NCI-H2227 (cell line): ENCODE results near the gene CFAP73.
A peak's percentile ranks its signal among the peaks of the same experiment; 100 is the strongest.

Experiments used
- DNase-seq: peaks from one replicate; lab custom pipeline; 2025; ENCODE audit not compliant: unreplicated experiment; lab: John Stamatoyannopoulos, UW

The CFAP73 gene

GRCh38 chr12:113162102-113163029 lies 12.8 kb downstream of the CFAP73 start:
- no peak for DNase-seq

- no peak for DNase-seq
These were observed 13.5 kb downstream of the CFAP73 start for GRCh38 chr12:113163030-113163360.

GRCh38 chr12:113164014-113164413 lies 14.5 kb downstream of the CFAP73 start:
- DNase-seq: no peak

GRCh38 chr12:113165521-113166450 lies 16.3 kb downstream of the CFAP73 start:
- no peak for DNase-seq

GRCh38 chr12:113167868-113168267 lies 18.3 kb downstream of the CFAP73 start:
- no peak for DNase-seq

- DNase-seq: no peak
These were observed 20.2 kb downstream of the CFAP73 start for GRCh38 chr12:113169697-113170096.

- no peak for DNase-seq
These were observed 20.9 kb downstream of the CFAP73 start for GRCh38 chr12:113170457-113170856.

GRCh38 chr12:113170926-113171325 lies 21.4 kb downstream of the CFAP73 start:
- no peak for DNase-seq

- no peak for DNase-seq
These were observed 22.0 kb downstream of the CFAP73 start for GRCh38 chr12:113171543-113171942.

- no peak for DNase-seq
These were observed 22.7 kb downstream of the CFAP73 start for GRCh38 chr12:113172185-113172584.

GRCh38 chr12:113173081-113173698 lies 23.7 kb downstream of the CFAP73 start:
- no peak for DNase-seq

GRCh38 chr12:113174461-113175384 lies 25.2 kb downstream of the CFAP73 start:
- peak; percentile 86 for DNase-seq

- DNase-seq: no peak
These were observed 29.5 kb downstream of the CFAP73 start for GRCh38 chr12:113179023-113179422.

GRCh38 chr12:113180333-113180732 lies 30.8 kb downstream of the CFAP73 start:
- no peak for DNase-seq

- DNase-seq: no peak
These were observed 32.5 kb downstream of the CFAP73 start for GRCh38 chr12:113181975-113182374.

- no peak for DNase-seq
These were observed 33.6 kb downstream of the CFAP73 start for GRCh38 chr12:113183030-113183589.

- peak; percentile 79 for DNase-seq
These were observed 34.8 kb downstream of the CFAP73 start for GRCh38 chr12:113184098-113184899.

GRCh38 chr12:113184900-113185179 lies 35.3 kb downstream of the CFAP73 start:
- DNase-seq: peak; percentile 87
